Lung (tissue), 12 donors: ENCODE data around the gene HLA-DRA. TPM values are rescaled to one million over a fixed set of nuclear protein-coding genes. Genes with fewer than 3 reads are reported as not detected.

ENCODE experiments used
- ATAC-seq: fragments of 200-7000 bp; cut with Tn5 transposase; one replicate; pipeline ENCODE4 v1.9.1; 2020; ENCODE audit warnings: moderate number of reproducible peaks; ENCODE audit not compliant: insufficient read depth, low FRiP score
- DNase-seq, 3 donors: peaks; one replicate each; pipeline ENCODE4 v3.0.0-alpha.2; 2013 to 2017
- H3K27ac ChIP-seq, 2 donors: one replicate each; pipeline ENCODE4 v1.5.1; 2013; ENCODE audit warnings: mild to moderate bottlenecking in 2 of 2, moderate library complexity in 2 of 2, control low read depth in 1 of 2, inconsistent platforms in 1 of 2, low read depth in 1 of 2, low read length in 1 of 2
- H3K27me3 ChIP-seq, 3 donors: one replicate each; pipeline ENCODE4 v1.5.1; 2013; ENCODE audit warnings: low read length in 2 of 3; ENCODE audit not compliant: control insufficient read depth in 3 of 3, insufficient read depth in 3 of 3
- H3K36me3 ChIP-seq, 4 donors: one replicate each; pipeline ENCODE4 v1.5.1; 2013; ENCODE audit warnings: low read length in 4 of 4, mild to moderate bottlenecking in 1 of 4, moderate library complexity in 1 of 4; ENCODE audit not compliant: control insufficient read depth in 4 of 4, insufficient read depth in 4 of 4
- H3K4me1 ChIP-seq, 5 donors: one replicate each; pipeline ENCODE4 v1.5.1; 2013; ENCODE audit warnings: low read length in 5 of 5, mild to moderate bottlenecking in 2 of 5, moderate library complexity in 1 of 5; ENCODE audit not compliant: control insufficient read depth in 5 of 5, insufficient read depth in 5 of 5
- H3K4me3 ChIP-seq: one replicate; pipeline ENCODE4 v1.5.1; 2013; ENCODE audit warnings: mild to moderate bottlenecking, control low read depth, moderate library complexity
- H3K9ac ChIP-seq, 2 donors: one replicate each; pipeline ENCODE4 v1.5.1; 2013; ENCODE audit warnings: low read length in 2 of 2, control low read depth in 1 of 2; ENCODE audit not compliant: insufficient read depth in 1 of 2
- H3K9me3 ChIP-seq, 4 donors: one replicate each; pipeline ENCODE4 v1.5.1; 2013; ENCODE audit warnings: low read length in 3 of 4, mild to moderate bottlenecking in 1 of 4, moderate library complexity in 1 of 4; ENCODE audit not compliant: control insufficient read depth in 4 of 4, insufficient read depth in 3 of 4
- CTCF ChIP-seq: IDR thresholded peaks from 2 replicates; pipeline ENCODE4 v1.5.1; 2012; ENCODE audit warnings: mild to moderate bottlenecking; ENCODE audit errors: control extremely low read depth, extremely low read depth
- WGBS, 2 donors: extraction: QIAGEN DNeasy Blood & Tissue Kit; methylation state at CpG; one replicate each; pipeline ENCODE4 v1.1.7; 2013; 5-methylcytosine and 5-hydroxymethylcytosine counted together
- polyA plus RNA-seq, 2 donors: library from polyadenylated mRNA; stranded (reverse); fragments of 200-250 nt; gene quantifications; one replicate each; pipeline ENCODE4 v1.2.1, GENCODE V29; 2013
- total RNA-seq, 2 donors: library from RNA; depleted of rRNA in 1 of 2; stranded (reverse); fragments of >200 nt in 1 of 2; gene quantifications; one replicate each; pipeline ENCODE4 v1.2.1, GENCODE V29; 2014 to 2021
- donor health status: control.
- donor health status: control.
- donor health status: Bipolar disorder and iron deficiency.
- donor health status: healthy.
- donor health status: DM: yes; HTN: yes; CAD: no.

Gene HLA-DRA
- total and polyA plus RNA-seq, 4 donors, result 421 to 1,160 (median 875) TPM

DNA sequence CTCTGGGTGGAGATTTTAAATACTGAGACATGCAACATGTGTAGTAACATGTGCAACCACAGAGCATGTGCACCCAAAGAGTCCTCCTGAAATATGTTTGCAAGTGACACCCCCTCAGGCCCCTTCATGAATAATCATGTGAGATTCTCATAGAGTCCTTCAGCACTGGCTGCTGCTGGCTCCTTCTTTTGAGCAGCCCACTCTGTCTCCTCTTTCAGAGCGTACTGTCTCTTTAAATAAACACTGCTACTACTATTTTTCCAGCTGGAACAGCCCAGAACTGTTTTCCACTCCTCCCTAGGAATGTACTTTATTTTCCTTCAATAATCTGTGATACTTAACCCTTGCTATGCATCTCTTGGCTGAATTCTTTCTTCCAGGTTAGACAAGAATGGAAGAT is 48.4 kb downstream of the HLA-DRA start:
- no peak overlapping the region for H3K4me3 ChIP-seq
- no peak for TF ChIP-seq CTCF
- H3K9me3 ChIP-seq, result no peaks in the 10 kb centered on the region
- H3K27ac ChIP-seq, result no peak overlapping the region
- no peak overlapping the region for H3K9ac ChIP-seq
- no peaks in the 10 kb centered on the region for H3K27me3 ChIP-seq
- no peaks in the 10 kb centered on the region for H3K36me3 ChIP-seq
- no peaks in the 10 kb centered on the region for H3K4me1 ChIP-seq
- no peak for ATAC-seq
- 100% methylated on average over 1 of the region's 1 CpG; no CpG with 5 or more reads in 1 of the 2 donors for WGBS, 2 donors
- DNase-seq, result no peak

- H3K9me3 ChIP-seq, result no peaks in the 10 kb centered on the region
- no peaks in the 10 kb centered on the region for H3K27me3 ChIP-seq
- no peak overlapping the region for H3K27ac ChIP-seq
- H3K36me3 ChIP-seq, result no peaks in the 10 kb centered on the region
- H3K4me1 ChIP-seq, result no peaks in the 10 kb centered on the region
- WGBS, 2 donors, result 0 to 4% methylated on average over 1 of the region's 1 CpG
- H3K9ac ChIP-seq, result no peak overlapping the region
- no peak for TF ChIP-seq CTCF
- DNase-seq (no peak), ATAC-seq (no peak)
- no peak overlapping the region for H3K4me3 ChIP-seq
Observed at GRCh38 chr6:32491700-32492099, 52.0 kb downstream of the HLA-DRA start.

- DNase-seq, result no peak
- H3K36me3 ChIP-seq, result no peaks in the 10 kb centered on the region
- H3K9ac ChIP-seq, result no peak overlapping the region
- H3K4me1 ChIP-seq, result no peaks in the 10 kb centered on the region
- no peak for TF ChIP-seq CTCF
- no peaks in the 10 kb centered on the region for H3K27me3 ChIP-seq
- ATAC-seq, result no peak
- H3K27ac ChIP-seq, result no peak overlapping the region
- H3K4me3 ChIP-seq, result no peak overlapping the region
- H3K9me3 ChIP-seq, result no peaks in the 10 kb centered on the region
Observed at GRCh38 chr6:32492351-32492750, 52.7 kb downstream of the HLA-DRA start.

Other genes starting within 250 kb of the HLA-DRA start
- 100 to 1,000 TPM in 1 of 2 donors, 10 to 100 TPM in 1; 86.7 to 128 TPM for gene PBX2, start 249.7 kb upstream of the HLA-DRA start, total RNA-seq
- 10 to 100 TPM; 56.0 to 85.2 TPM for gene PBX2, start 249.7 kb upstream of the HLA-DRA start, polyA plus RNA-seq
- 10 to 100 TPM in 1 of 2 donors, 1 to 10 TPM in 1; 8.1 to 54.0 TPM for gene GPSM3, start 247.2 kb upstream of the HLA-DRA start, total RNA-seq
- 100 to 1,000 TPM in 1 of 2 donors, 10 to 100 TPM in 1; 40.7 to 145 TPM for gene GPSM3, start 247.2 kb upstream of the HLA-DRA start, polyA plus RNA-seq
- 10 to 100 TPM; 43.0 to 43.3 TPM for gene NOTCH4, start 215.8 kb upstream of the HLA-DRA start, total RNA-seq
- gene NOTCH4, start 215.8 kb upstream of the HLA-DRA start, polyA plus RNA-seq, result 10 to 100 TPM; 38.8 to 54.6 TPM
- gene TSBP1, start 68.0 kb upstream of the HLA-DRA start, total RNA-seq, result not detected
- gene TSBP1, start 68.0 kb upstream of the HLA-DRA start, polyA plus RNA-seq, result not detected
- not detected for gene BTNL2, start 32.7 kb upstream of the HLA-DRA start, total RNA-seq
- not detected for gene BTNL2, start 32.7 kb upstream of the HLA-DRA start, polyA plus RNA-seq
- 1 to 10 TPM; 1.1 to 6.4 TPM for gene HLA-DRB5, start 90.4 kb downstream of the HLA-DRA start, total RNA-seq
- gene HLA-DRB5, start 90.4 kb downstream of the HLA-DRA start, polyA plus RNA-seq, result 10 to 100 TPM in 1 of 2 donors, 1 to 10 TPM in 1; 1.6 to 18.2 TPM
- gene HLA-DRB1, start 150.0 kb downstream of the HLA-DRA start, total RNA-seq, result 100 to 1,000 TPM in 1 of 2 donors, 10 to 100 TPM in 1; 87.1 to 471 TPM
- 100 to 1,000 TPM; 360 to 479 TPM for gene HLA-DRB1, start 150.0 kb downstream of the HLA-DRA start, polyA plus RNA-seq
- 100 to 1,000 TPM in 1 of 2 donors, 1 to 10 TPM in 1; 6.0 to 135 TPM for gene HLA-DQA1, start 197.5 kb downstream of the HLA-DRA start, total RNA-seq
- gene HLA-DQA1, start 197.5 kb downstream of the HLA-DRA start, polyA plus RNA-seq, result 100 to 1,000 TPM; 113 to 199 TPM
- 10 to 100 TPM in 1 of 2 donors, 1 to 10 TPM in 1; 4.1 to 36.1 TPM for gene HLA-DQB1, start 226.8 kb downstream of the HLA-DRA start, total RNA-seq
- 1,000 to 10,000 TPM in 1 of 2 donors, 100 to 1,000 TPM in 1; 169 to 1,148 TPM for gene HLA-DQB1, start 226.8 kb downstream of the HLA-DRA start, polyA plus RNA-seq